ENCODE data around the gene DGCR6L.
A peak's percentile ranks its signal among the peaks of the same experiment; 100 is the strongest.
"Not testable (repeated sequence)": the region's sequence is repeated elsewhere in the genome, so short reads cannot be mapped to it uniquely, and the experiment has no call there.

Gene DGCR6L

GRCh38 chr22:20319041-20319744 lies 667 bp downstream of the DGCR6L start:
- DNase-seq, result peak; percentile 45
- no peaks in the 10 kb centered on the region for H3K4me1 ChIP-seq
- H3K36me3 ChIP-seq, result no peaks in the 10 kb centered on the region; the same call in 1 of the 2 replicates
- peak overlapping the region; percentile 95 for H3K4me3 ChIP-seq (ENCODE audit: low read depth, low read length)
- no peak for TF ChIP-seq CTCF (IDR thresholded peaks at IDR 0.05; ENCODE audit: low read depth, low read length)
- H3K9me3 ChIP-seq, result no peaks in the 10 kb centered on the region
- H3K27me3 ChIP-seq, result no peaks in the 10 kb centered on the region

GRCh38 chr22:20318043-20318688 lies 1.7 kb downstream of the DGCR6L start:
- not testable (repeated sequence) for H3K4me1 ChIP-seq; H3K4me3 ChIP-seq (ENCODE audit: low read depth, low read length)

GRCh38 chr22:20317402-20318042 lies 2.3 kb downstream of the DGCR6L start:
- not testable (repeated sequence) for DNase-seq; H3K4me1 ChIP-seq; H3K36me3 ChIP-seq; H3K27me3 ChIP-seq; H3K4me3 ChIP-seq (ENCODE audit: low read depth, low read length); H3K9me3 ChIP-seq
- TF ChIP-seq CTCF (IDR thresholded peaks at IDR 0.05; ENCODE audit: low read depth, low read length), result peak; percentile 65

More at GRCh38 chr22:20318043-20318688, 1.7 kb downstream of the DGCR6L start:
- not testable (repeated sequence) for DNase-seq, H3K27me3 ChIP-seq, H3K9me3 ChIP-seq, H3K36me3 ChIP-seq

GRCh38 chr22:20316844-20317401 lies 2.9 kb downstream of the DGCR6L start:
- H3K27me3 ChIP-seq, result no peaks in the 10 kb centered on the region
- TF ChIP-seq CTCF (IDR thresholded peaks at IDR 0.05; ENCODE audit: low read depth, low read length), result no peak
- no peak overlapping the region for H3K4me3 ChIP-seq (ENCODE audit: low read depth, low read length)
- no peaks in the 10 kb centered on the region for H3K4me1 ChIP-seq
- no peaks in the 10 kb centered on the region; the same call in 1 of the 2 replicates for H3K36me3 ChIP-seq
- H3K9me3 ChIP-seq, result no peaks in the 10 kb centered on the region
- no peak for DNase-seq

- TF ChIP-seq CTCF (IDR thresholded peaks at IDR 0.05; ENCODE audit: low read depth, low read length), result no peak
- DNase-seq, result no peak
- Histone ChIP-seq H3K36me3 (no peaks in the 10 kb centered on the region; the same call in 1 of the 2 replicates), H3K4me1 (no peaks in the 10 kb centered on the region), H3K27me3 (no peaks in the 10 kb centered on the region), H3K4me3 (ENCODE audit: low read depth, low read length) (no peak overlapping the region), H3K9me3 (no peaks in the 10 kb centered on the region)
Measured at GRCh38 chr22:20316217-20316843, 3.5 kb downstream of the DGCR6L start.
